Activated CD8-positive, alpha-beta memory T cell treated with anti-CD3 and anti-CD28 coated beads for 1 hour (primary cell): Measurements from ENCODE around the gene APP.

Experiments used
- DNase-seq, 2 donors: peaks; one replicate each; pipeline ENCODE4 v3.0.0-alpha.2; 2020; ENCODE audit warnings: low read depth in 1 of 2; ENCODE audit errors: extremely low read depth in 1 of 2

The APP gene

DNA sequence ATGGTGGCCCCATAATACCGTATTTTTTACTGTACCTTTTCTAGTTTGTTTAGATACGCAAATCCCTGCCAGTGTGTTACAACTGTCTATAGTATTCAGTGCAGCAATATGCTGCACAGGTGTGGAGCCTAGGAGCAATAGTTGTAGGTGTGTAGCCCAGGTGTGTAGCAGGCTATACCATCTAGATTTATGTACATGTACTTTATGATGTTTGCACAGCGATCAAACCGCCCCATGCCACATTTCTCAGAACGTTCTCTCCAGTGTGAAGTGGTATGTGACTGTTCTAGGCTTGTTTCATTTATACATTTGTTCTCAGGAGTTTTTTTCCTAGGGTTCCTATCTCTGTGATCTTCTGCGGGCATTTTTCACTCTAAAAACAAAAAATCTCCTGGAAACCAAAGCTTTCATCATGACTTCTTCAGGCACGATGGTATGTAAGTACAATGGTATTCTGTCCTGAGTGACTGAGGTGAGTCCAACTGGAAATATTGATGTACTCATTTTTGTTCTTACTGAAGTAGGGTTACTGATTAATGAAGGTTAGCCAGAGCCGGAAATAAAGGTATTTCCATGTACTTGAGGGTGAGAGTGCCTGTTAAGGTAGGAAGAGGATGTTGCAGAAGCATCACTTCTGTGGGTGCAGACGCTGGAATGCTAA lies 282.8 kb downstream of the APP start:
- no peak for DNase-seq

DNA sequence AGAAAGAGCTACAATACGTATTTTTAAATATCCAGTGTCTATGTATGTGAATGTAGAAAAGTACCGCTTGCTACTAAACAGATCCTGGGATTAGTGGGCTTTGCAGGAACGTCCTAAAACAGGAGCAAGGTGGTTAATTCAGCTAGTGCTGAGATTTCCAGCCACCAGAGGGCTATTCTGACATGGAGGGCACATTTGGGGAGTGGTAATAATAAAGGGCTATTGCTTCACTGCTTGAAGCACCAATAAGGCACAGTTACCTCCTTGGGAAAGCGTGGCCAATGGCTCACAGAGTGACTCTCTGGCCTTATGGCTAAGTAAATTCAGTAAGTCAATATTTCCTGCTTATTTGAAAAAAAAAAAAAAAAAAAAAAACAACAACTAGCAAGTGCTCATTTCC lies 283.4 kb downstream of the APP start:
- no peak for DNase-seq

DNA sequence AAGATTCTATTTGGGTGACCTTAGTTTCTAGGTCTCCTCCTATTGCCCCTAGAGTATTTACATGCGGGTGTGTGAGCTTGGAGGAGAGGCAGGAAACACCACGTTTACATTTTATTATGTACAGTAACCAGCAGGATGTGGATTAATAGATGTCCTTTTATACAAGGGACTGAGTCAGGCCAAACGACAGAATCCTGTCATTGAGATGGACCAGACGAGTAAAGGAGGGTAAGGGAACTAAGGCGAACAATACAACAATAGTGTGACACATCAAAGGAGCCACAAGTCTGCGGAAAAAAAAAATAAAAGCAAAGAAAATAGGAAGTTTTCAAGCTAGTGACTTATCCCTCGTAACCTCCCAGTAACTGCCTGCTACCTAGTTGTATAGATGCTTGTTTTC lies 284.7 kb downstream of the APP start:
- no peak for DNase-seq

DNA sequence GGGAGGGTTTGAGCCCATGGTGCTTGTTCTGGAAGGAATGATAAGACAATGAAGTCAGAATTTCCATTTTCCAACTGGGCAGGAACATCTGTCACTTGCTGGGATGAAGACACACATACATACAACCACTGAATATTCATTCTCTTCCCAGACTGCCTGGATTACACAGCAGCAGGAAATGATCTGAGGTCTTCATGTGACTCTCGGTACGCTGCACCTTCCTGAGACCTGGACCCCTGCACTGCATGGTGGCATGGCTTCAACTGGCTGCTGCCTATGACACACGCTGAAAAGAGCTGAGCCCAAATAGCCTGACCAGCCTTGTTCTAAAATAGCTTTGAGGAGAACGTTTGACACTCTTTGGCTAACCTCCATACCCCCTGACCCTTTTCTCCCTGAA lies 285.2 kb downstream of the APP start:
- no peak for DNase-seq

DNA sequence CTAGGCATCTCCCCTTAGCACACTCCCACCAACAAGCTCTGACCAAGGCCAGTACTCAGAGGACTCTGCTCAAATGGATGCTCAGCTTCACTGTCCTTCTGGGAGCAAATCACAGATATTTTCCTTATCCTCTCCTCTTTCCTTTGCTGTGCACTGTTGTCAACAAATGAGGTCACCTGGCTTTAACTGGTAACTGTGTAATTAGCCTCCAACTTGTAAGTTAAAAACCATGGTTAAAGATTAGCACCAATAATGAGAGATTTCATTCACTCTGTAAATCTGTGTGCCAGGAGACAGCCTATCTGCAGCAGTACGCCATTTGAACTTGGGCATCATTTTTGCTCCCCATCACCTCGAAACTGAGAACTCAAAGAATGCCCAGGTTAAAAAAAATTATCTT lies 286.3 kb downstream of the APP start:
- no peak for DNase-seq

DNA sequence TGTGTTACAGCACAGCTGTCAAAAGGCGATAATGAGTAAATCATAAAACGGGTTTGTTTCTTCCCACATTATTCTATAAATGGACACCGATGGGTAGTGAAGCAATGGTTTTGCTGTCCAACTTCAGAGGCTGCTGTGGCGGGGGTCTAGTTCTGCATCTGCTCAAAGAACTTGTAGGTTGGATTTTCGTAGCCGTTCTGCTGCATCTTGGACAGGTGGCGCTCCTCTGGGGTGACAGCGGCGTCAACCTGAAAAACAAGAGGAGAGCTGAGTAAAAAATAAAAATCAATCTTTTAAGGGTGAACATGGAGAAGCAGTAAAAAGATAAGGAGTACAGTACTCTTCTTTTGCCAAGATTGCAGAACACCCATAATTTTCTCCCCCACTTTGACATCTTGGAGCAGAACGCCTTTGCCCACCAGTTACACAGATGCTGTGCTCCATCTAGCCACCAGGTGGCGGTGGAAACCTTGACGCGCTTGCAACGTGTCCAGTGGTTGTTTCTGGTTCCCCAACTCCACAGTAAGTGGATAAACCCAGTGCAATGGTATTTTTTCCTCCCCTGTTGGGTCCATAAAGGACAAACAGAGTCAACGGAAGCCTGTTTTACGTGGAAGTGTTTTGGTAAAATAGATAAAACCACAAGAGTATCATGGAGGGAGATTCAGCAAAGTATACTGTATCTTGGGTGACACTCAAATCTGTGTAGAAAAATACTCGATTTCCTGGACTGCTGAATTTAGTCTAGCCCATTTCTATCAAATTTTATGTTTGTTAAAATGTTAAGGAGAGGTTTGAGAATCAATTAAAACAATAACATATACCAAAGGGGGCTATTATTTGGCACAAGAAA lies 288.8 kb downstream of the APP start:
- peak; percentile 3 to 43 for DNase-seq

DNA sequence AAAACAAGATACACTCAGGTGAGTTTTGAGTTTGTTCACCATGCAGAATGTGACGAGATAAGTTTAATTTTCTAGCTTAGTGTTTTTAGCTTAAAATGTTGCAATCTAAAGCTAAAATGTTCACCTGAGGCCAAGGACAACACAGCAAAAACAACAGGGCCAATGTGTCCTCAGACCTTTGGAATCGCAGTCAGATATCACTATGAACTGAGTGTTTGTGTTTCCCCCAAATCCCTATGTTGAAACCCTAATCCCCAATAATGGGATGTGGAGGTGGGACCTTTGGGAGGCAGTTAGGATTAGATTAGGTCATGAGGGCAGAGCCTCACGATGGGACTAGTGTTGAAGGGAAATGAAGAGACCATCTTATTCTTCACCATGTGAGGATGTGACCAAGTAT lies 291.4 kb downstream of the APP start:
- DNase-seq, result no peak

DNA sequence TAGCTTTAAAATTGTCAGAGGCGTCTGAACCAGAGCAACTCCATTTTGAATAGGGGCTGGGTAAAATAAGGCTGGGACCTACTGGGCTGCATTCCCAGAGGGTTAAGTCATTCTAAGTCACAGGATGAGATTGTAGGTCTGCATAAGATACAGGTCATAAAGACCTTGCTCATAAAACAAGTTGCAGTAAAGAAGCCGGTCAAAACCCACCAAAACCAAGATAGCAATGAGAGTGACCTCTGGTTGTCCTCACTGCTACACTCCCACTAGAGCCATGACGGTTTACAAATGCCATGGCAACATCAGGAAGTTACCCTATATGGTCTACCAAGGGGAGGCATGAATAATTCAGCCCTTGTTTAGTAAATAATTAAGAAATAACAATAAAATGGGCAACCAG lies 292.2 kb downstream of the APP start:
- DNase-seq, result no peak

DNA sequence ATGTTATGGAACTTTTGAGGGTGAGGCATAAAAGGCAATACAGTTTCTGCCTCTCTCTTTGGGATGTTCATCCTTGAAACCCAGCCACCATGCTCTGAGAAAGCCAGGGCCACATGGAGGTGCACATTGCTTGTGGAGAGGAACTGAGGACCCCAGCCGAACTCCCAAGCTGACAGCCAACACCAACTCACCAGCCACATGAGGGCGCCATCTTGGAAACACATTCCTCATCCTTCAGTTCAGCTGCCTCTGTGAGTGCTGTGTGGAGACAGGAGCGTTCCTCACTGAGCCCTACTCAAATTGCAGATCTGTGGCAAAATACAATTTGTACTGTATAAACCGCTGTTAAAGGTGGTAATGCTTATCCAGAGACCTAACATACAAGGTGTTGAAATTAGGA lies 298.3 kb downstream of the APP start:
- no peak for DNase-seq

DNA sequence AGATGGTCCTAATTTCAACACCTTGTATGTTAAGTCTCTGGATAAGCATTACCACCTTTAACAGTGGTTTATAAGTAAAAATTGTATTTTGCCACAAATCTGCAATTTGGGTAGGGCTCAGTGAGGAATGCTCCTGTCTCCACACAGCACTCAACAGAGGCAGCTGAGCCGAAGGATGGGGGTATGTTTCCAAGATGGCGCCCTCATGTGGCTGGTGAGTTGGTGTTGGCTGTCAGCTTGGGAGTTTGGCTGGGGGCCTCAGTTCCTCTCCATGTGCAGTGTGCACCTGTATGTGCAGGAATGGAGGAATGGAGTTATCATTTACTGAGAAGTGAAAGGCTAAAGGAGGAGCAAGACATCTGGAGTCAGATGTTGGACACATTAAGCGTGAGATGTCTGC lies 299.0 kb downstream of the APP start:
- DNase-seq, result no peak

DNA sequence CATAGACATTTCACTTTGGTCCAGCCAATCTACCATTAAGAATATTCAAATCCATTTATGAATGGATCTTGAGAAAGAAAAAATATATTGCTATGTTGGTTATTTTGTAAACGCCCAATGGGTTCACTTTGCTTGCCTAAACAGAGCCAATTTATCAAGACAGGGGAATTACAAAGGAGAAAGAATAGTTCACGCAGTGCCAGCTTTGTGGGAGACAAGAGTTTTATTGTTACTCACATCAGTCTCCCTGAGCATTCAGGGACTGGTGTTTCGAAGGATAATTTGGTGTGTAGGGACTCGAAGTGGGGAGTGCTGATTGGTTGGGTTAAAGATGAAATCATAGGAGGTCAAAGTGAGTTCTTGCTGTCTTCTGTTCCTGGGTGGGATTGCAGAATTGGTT lies 300.5 kb downstream of the APP start:
- DNase-seq, result no peak

DNA sequence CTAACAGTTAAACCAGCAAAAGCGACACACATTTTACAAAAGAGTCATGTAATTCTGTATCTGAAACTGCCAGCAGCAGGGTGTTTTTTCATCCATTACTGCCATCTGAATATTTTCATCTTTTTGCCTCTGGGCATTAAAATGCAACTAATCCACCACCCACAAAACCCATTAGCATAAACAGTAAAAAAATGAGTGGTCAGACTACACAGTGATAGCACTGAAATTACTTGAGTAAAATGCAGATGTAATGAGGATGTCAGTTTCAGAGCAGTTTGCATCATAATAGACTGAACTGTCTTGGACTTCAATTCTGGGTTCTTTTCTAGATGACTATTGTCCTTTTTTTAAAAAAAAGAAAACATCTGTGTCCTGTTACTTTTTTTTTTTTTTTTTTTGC lies 303.5 kb downstream of the APP start:
- no peak for DNase-seq

DNA sequence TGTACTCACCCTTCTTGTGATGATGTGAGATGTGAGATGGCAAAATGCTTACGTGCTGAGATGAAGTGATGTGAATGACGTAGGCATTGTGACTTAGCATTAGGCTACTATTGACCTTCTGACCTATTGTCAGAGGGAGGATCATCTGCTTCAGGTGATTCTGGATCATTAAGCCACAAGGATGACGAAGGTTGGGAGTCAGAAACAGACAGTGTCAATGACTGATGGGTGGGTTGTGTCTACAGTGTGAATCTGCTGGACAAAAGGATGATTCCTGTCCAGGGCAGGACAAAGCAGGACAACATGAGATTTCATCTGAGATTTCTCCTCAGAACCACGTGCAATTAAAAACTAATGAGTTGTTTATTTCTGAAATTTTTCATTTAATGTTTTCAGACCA lies 306.8 kb downstream of the APP start:
- no peak for DNase-seq

DNA sequence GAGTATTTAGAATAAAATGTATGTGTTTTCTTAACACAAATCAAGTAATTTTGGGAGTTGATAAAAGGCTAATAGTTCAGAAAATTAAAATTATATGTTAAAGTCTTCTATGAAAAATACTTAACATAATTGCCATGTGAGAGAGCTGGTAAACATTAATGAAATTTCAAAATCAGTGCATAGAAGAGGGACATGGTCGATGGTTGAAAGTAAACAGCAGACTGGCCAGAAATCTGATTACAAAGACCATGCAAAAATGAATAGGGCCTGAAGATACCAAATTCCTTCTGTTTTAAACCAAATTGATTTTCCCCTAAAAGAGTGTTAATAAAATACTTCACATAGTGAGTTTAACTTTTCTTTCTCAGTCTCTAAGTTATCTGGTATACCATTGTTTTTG lies 307.5 kb downstream of the APP start:
- no peak for DNase-seq

DNA sequence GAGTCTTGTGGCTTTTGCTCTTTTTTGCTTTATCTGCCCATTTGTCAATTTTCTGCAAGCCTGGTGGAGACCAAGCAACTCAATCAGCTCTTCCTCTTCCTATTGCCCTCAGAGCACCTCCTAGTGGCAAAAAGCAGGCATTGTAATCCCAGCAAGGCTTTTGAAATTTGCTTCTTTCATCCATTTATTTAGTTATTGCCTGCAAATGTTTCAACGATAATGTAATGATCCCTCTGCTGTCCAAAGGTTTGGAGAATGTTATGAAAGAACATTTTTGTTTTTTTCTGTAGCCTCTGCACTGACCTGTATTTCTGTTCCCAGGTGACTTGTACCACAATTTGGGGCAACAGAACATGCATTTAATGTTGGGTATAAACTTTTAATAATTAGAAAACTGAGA lies 308.0 kb downstream of the APP start:
- no peak for DNase-seq

DNA sequence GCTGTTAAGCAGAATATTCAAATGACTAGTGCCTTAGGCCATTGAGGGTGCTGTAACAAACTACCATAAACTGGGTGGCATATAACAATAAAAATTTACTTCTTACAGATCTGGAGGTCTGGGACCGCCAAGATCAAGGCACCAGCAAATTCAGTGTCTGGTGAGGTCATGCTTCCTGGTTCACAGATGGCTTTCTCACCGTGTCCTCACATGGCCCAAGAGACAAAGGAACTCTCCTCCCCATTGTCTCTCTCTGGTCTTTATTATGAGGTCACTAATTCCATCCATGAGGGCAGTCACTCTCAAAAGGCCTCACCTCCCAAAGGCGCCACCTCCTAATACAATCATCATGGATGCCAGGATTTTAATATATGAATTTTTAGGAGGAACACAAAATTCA lies 308.5 kb downstream of the APP start:
- no peak for DNase-seq

DNA sequence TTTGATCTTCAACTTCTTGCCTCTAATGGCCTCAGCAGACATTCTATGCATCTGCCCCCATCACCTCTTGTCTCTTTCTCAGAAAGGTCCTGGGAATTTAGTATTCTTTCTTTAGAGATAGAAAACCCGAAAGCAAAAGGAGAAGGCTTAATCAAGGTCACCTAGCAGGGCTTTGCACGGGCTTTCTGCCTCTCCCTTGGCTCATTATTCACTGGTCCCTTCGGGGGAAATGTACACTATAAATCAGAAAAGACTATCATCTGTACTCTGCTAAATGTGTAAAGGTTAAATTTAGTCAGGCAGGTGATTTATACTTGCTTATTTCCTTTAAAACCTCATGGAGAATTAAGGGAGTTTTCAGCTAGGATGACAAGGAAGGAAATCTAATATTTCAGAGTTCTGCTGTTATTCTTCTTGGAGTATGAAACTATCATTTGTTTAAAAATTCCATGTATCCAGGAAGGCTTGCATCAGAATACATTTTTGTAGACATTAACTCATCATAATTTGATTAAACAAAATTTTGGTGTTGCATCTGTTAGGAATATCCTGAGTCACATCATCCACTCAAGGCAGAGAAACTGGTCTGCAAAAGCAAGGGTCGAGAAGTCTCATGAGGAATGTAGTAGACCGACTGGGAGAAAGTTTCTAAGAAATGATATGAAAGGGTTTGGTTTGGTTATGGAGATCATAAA lies 311.2 kb downstream of the APP start:
- no peak for DNase-seq

DNA sequence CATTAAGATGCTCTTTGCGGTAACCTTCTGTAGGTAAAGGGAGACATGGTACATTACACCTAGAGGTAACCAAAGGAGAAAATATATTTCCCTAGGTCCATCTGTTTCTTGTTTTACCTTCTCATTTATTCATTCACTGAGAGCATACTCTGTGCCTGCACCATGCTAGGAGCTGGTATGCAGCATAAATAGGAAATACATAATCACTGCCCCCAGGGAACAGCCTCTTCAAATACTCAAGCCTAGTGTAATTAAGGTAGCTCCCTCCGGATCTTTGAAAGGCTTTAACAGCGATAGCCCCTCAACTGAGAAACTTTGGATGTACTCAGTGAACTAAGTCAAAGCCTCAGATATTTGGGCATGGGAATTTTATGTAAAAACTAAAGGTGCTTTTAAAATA lies 312.2 kb downstream of the APP start:
- no peak for DNase-seq

DNA sequence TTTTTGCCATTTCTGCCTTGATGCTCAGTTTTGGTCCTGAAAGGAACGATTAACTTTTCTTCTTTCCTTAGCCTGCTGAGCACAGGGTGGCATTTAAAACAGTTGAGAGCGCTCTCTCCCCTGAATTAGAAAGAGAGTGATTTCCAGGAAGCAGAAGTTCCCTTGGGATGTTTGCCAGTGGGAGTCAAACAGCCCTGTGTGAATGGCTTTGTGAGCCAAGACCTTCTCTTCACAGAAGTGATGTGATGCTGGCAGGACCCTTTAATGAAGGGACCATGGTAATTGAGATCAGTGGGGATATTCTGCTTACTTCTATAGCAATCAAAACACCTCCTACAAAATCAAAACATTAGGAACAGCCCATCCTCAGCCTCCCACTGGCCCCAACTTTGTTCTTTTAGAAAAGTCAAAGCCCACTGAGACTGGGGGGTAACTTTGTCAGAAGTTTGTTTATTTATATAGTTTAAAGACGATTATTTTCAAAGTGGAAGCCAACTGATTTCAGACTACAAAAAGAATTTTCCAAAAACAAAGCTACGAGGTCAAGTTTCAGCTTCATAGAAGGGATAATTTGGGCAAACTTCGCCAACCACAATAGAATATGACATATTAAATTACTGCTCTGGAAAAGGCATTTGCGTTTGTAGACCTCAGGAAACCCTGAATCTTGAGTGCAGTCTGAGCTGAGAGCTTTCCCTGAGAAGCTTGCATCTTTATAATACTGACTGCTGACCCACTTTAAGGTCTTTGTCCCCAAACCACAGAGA lies 313.1 kb downstream of the APP start:
- no peak for DNase-seq

DNA sequence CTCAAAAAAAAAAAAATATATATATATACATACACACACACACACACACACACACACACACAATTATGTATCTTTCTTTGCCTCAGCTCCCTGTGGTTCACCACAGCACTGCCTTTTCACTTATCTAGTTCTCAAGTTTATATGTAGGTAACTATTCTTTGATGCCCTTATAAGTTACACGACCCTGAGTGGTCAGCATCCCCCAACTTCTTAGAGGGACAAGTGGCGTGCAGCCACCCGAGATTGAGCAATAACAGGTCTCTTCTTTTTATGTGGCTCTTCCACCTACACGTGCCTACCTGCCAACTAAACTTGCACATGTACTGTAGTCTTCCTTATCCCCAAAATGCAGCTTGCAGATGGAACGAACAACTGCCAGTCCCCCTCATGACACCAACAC lies 315.0 kb downstream of the APP start:
- DNase-seq, result no peak

DNA sequence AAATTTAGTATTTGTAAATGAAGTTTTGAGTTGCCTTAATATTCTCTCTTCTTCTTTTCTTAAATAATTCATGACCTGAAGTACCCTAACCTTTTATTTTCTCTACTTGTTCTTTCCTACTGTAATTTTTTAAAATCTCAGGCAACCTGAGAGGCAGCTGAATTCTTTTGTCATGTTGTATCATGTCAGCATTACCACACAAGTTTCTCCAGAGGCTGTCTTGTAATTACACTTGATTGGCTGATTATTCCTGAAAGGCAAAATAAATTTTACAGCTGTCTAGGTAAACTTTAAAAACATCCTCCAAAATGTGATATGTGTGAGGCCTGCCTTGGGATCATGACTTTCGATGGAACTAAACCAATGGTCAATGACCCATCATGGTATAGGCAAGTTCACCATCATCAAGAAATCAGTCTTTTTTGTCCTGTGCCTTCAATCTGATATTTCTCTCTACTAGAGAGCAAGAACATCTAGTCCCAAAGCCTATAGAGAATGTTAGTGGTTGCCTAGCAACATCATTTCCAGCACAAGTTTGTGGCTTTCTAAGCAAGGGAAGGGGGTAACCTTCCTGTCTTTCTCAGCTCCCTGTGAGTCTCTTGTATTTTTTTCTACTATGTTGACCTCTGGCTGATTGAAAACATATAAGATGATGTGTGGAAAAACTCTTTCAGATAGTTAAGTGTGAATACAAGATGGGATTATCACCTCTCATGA lies 320.3 kb downstream of the APP start:
- no peak for DNase-seq
